IMR-90 (cell line): ENCODE results near the gene ZNF670. TPM values are rescaled to one million over a fixed set of nuclear protein-coding genes. Genes with fewer than 3 reads are reported as not detected.
"Not testable (repeated sequence)": the region's sequence is repeated elsewhere in the genome, so short reads cannot be mapped to it uniquely, and the experiment has no call there.

Source experiments
- ATAC-seq: fragments of 200-7000 bp; cut with Tn5 transposase; 2 replicates; pipeline ENCODE4 v1.9.1; 2020; ENCODE audit warnings: low read depth, mild to moderate bottlenecking, moderate library complexity
- BruUV-seq: library from RNA; stranded (reverse); fragments of 400-500 nt; replicated peaks from 2 replicates; lab custom pipeline; 2021; lab: Mats Ljungman, UMichigan
- CTCF ChIA-PET: fragments of 300-600 bp; formaldehyde crosslinking; extraction: SDS; loops from one replicate; lab custom pipeline; 2021; ENCODE audit warnings: antibody characterized with exemption; lab: Yijun Ruan, JAX
- POLR2A ChIA-PET: fragments of 300-600 bp; sonication (Branson Sonifier 250); formaldehyde crosslinking; loops from one replicate; lab custom pipeline; 2022; ENCODE audit warnings: antibody characterized with exemption; ENCODE audit not compliant: unreplicated experiment; lab: Charles Lee
- DNase-seq: peaks from one replicate; pipeline ENCODE4 v3.0.0; 2013
- H2AFZ ChIP-seq: replicated peaks from 2 replicates; pipeline ENCODE3; 2013; ENCODE audit warnings: low read length, mild to moderate bottlenecking; ENCODE audit not compliant: poor library complexity
- H2AK5ac ChIP-seq: 2 replicates; pipeline ENCODE4 v1.6.1; 2013; ENCODE audit warnings: low read depth, low read length, inconsistent platforms
- H2AK9ac ChIP-seq: replicated peaks from 2 replicates; pipeline ENCODE3; 2013; ENCODE audit warnings: mild to moderate bottlenecking, low read depth, low read length, moderate library complexity; ENCODE audit not compliant: poor library complexity
- H2BK120ac ChIP-seq: 2 replicates; pipeline ENCODE4 v1.6.1; 2013; ENCODE audit warnings: low read depth, low read length, inconsistent platforms
- H2BK15ac ChIP-seq: 3 replicates; pipeline ENCODE4 v1.6.1; 2013; ENCODE audit warnings: low read depth, low read length, inconsistent platforms
- H2BK20ac ChIP-seq: 2 replicates; pipeline ENCODE4 v1.6.1; 2013; ENCODE audit warnings: low read depth, mild to moderate bottlenecking, inconsistent platforms, low read length, moderate library complexity
- H2BK5ac ChIP-seq: 2 replicates; pipeline ENCODE4 v1.6.1; 2013; ENCODE audit warnings: mild to moderate bottlenecking, low read depth, low read length, inconsistent platforms; ENCODE audit not compliant: poor library complexity, severe bottlenecking
- H3K14ac ChIP-seq: replicated peaks from 2 replicates; pipeline ENCODE4 v1.6.1; 2013; ENCODE audit warnings: low read depth, low read length, inconsistent platforms
- H3K18ac ChIP-seq: 2 replicates; pipeline ENCODE4 v1.6.1; 2013; ENCODE audit warnings: low read depth, low read length, control low read depth
- H3K23ac ChIP-seq: 2 replicates; pipeline ENCODE4 v1.6.1; 2013; ENCODE audit warnings: low read depth, low read length, inconsistent platforms
- H3K27ac ChIP-seq: 2 replicates; pipeline ENCODE4 v1.5.1; 2013; ENCODE audit warnings: mild to moderate bottlenecking, control low read depth, low read length; ENCODE audit not compliant: insufficient read depth
- H3K27me3 ChIP-seq: 2 replicates; pipeline ENCODE4 v1.6.1; 2013; ENCODE audit warnings: low read length; ENCODE audit not compliant: control insufficient read depth, insufficient read depth
- H3K36me3 ChIP-seq: 2 replicates; pipeline ENCODE4 v1.6.1; 2013; ENCODE audit warnings: low read length, mixed read lengths; ENCODE audit not compliant: control insufficient read depth, insufficient read depth
- H3K4ac ChIP-seq: 2 replicates; pipeline ENCODE4 v1.6.1; 2013; ENCODE audit warnings: low read depth, low read length, inconsistent platforms
- H3K4me1 ChIP-seq: 2 replicates; pipeline ENCODE4 v1.6.1; 2013; ENCODE audit warnings: low read length, mixed read lengths; ENCODE audit not compliant: control insufficient read depth, insufficient read depth
- H3K4me2 ChIP-seq: 2 replicates; pipeline ENCODE4 v1.6.1; 2013; ENCODE audit warnings: low read depth, mild to moderate bottlenecking, control low read depth, low read length, moderate library complexity
- H3K4me3 ChIP-seq: 2 replicates; pipeline ENCODE4 v1.5.1; 2013; ENCODE audit warnings: low read depth, mild to moderate bottlenecking, control low read depth, low read length, moderate library complexity; ENCODE audit not compliant: insufficient read depth
- H3K56ac ChIP-seq: 2 replicates; pipeline ENCODE4 v1.6.1; 2013; ENCODE audit warnings: low read length, inconsistent platforms; ENCODE audit not compliant: insufficient read depth; ENCODE audit errors: extremely low read depth
- H3K79me1 ChIP-seq, 2 experiments: 2 replicates each; pipeline ENCODE4 v1.6.1; 2013; ENCODE audit warnings: low read length in 2 of 2, inconsistent platforms in 1 of 2, low read depth in 1 of 2
- H3K9ac ChIP-seq: 2 replicates; pipeline ENCODE4 v1.6.1; 2013; ENCODE audit warnings: low read depth, low read length, control low read depth
- H3K9me1 ChIP-seq: 2 replicates; pipeline ENCODE4 v1.6.1; 2013; ENCODE audit warnings: low read length, inconsistent platforms; ENCODE audit not compliant: insufficient read depth
- H3K9me3 ChIP-seq: 2 replicates; pipeline ENCODE4 v1.6.1; 2013; ENCODE audit warnings: low read length; ENCODE audit not compliant: control insufficient read depth, insufficient read depth
- H4K20me1 ChIP-seq: 2 replicates; pipeline ENCODE4 v1.6.1; 2013; ENCODE audit warnings: low read length, inconsistent platforms; ENCODE audit not compliant: insufficient read depth
- H4K5ac ChIP-seq: 2 replicates; pipeline ENCODE4 v1.6.1; 2013; ENCODE audit warnings: mild to moderate bottlenecking, low read depth, low read length, control low read depth
- H4K8ac ChIP-seq, 2 experiments: 2 replicates each; pipeline ENCODE4 v1.6.1; 2013; ENCODE audit warnings: low read depth in 2 of 2, low read length in 2 of 2, control low read depth in 1 of 2, inconsistent platforms in 1 of 2
- H4K91ac ChIP-seq: 2 replicates; pipeline ENCODE4 v1.6.1; 2013; ENCODE audit warnings: low read depth, low read length, inconsistent platforms; ENCODE audit not compliant: insufficient read depth
- BHLHE40 ChIP-seq: fragments of 150-350 bp; IDR thresholded peaks from 2 replicates; pipeline ENCODE4 v1.6.1; 2016; ENCODE audit warnings: mild to moderate bottlenecking, low read depth, low read length
- CTCF ChIP-seq: conservative IDR thresholded peaks from 2 replicates; pipeline ENCODE4 v1.5.1; 2012; ENCODE audit warnings: mild to moderate bottlenecking, low read depth, low read length, improper control_type of control experiment
- MAZ ChIP-seq: IDR thresholded peaks from 2 replicates; pipeline ENCODE4 v1.6.1; 2012; ENCODE audit warnings: low read depth, mild to moderate bottlenecking, low read length, improper control_type of control experiment, moderate library complexity, borderline replicate concordance
- WGBS, 2 experiments: methylation state at CpG; one replicate each; pipeline versions ENCODE4 v1.1.5 to v1.1.7; 2013; ENCODE audit warnings: missing lambda C conversion rate in 2 of 2; ENCODE audit not compliant: insufficient read length in 1 of 2; ENCODE audit errors: extremely low coverage in 2 of 2; 5-methylcytosine and 5-hydroxymethylcytosine counted together
- dilution Hi-C: fragments of 300-500 bp; cut with HindIII; formaldehyde crosslinking; loops from one replicate; pipeline ENCODE4 v1.14.3; 2018; ENCODE audit warnings: low sequenced_read_pairs; ENCODE audit not compliant: unreplicated experiment
- in situ Hi-C: fragments of 300-500 bp; cut with MboI; formaldehyde crosslinking; loops from 3 replicates; pipeline ENCODE4 v1.14.3; 2019; ENCODE audit warnings: low sequenced_read_pairs, inconsistent platforms, mixed read lengths
- intact Hi-C: fragments of 100-400 bp; cut with micrococcal nuclease; formaldehyde crosslinking; loops from 2 replicates; pipeline ENCODE4 v1.10.0; 2022
- polyA plus RNA-seq, 3 experiments: library from polyadenylated mRNA; depleted of rRNA; stranded (reverse); fragments of >200 nt; gene quantifications; 2 replicates each; pipeline ENCODE4 v1.2.3, GENCODE V29; 2012; ENCODE audit warnings: low replicate concordance in 1 of 3
- total RNA-seq: library from RNA; depleted of rRNA; stranded (reverse); fragments of >200 nt; gene quantifications from 2 replicates; pipeline ENCODE4 v1.2.3, GENCODE V29; 2012

The ZNF670 gene
- total and polyA plus RNA-seq, 2 of the 4 experiments (the other 2 are of a cell fraction): 1.8 to 4.5 TPM

GRCh38 chr1:247121382-247121781 lies 42.8 kb upstream of the ZNF670 start:
- ATAC-seq: no peak
- Histone ChIP-seq H3K4me2 (no peak overlapping the region), H2AK9ac (no peak overlapping the region), H4K5ac (no peak overlapping the region), H4K91ac (no peak overlapping the region), H3K14ac (no peak overlapping the region), H3K4me1 (no peaks in the 10 kb centered on the region), H3K4me3 (no peak overlapping the region), H2AFZ (no peak overlapping the region), H3K27ac (no peak overlapping the region), H3K9ac (no peak overlapping the region), H4K20me1 (no peaks in the 10 kb centered on the region), H3K9me1 (no peaks in the 10 kb centered on the region), H3K9me3 (no peaks in the 10 kb centered on the region), H3K27me3 (no peaks in the 10 kb centered on the region), H3K4ac (no peak overlapping the region), H3K56ac (no peak overlapping the region), H3K36me3 (no peaks in the 10 kb centered on the region), H3K23ac (no peak overlapping the region), H2BK120ac (no peak overlapping the region), H4K8ac (no peak overlapping the region), H2AK5ac (no peak overlapping the region), H2BK20ac (no peak overlapping the region), H3K18ac (no peak overlapping the region), H3K79me1 (no peaks in the 10 kb centered on the region), H2BK15ac (no peak overlapping the region), H2BK5ac (no peak overlapping the region)
- dilution Hi-C loops (no loop called here), in situ Hi-C loops (no loop called here), intact Hi-C loops (no loop called here)
- ChIA-PET CTCF (no interaction called here), POLR2A (no interaction called here)
- no CpG with 5 or more reads among the region's 6 CpGs for WGBS, 2 experiments
- TF ChIP-seq MAZ (no peak), CTCF (no peak), BHLHE40 (no peak)
- BruUV-seq: no TSS peak
- DNase-seq: no peak

GRCh38 chr1:247120408-247120668 lies 41.7 kb upstream of the ZNF670 start:
- dilution Hi-C loops, H2AK9ac ChIP-seq, H3K4me2 ChIP-seq, H3K23ac ChIP-seq, H2AK5ac ChIP-seq, H2BK15ac ChIP-seq, H3K79me1 ChIP-seq, ATAC-seq, H3K4me1 ChIP-seq, H4K91ac ChIP-seq, BruUV-seq, H3K9ac ChIP-seq, H3K4ac ChIP-seq, H4K20me1 ChIP-seq, H4K8ac ChIP-seq, H3K36me3 ChIP-seq, H2AFZ ChIP-seq, H4K5ac ChIP-seq, H3K56ac ChIP-seq, in situ Hi-C loops, CTCF ChIA-PET, H3K27ac ChIP-seq, H2BK5ac ChIP-seq, POLR2A ChIA-PET, intact Hi-C loops, H2BK20ac ChIP-seq, H3K9me3 ChIP-seq, H3K18ac ChIP-seq, DNase-seq, H3K14ac ChIP-seq, H3K4me3 ChIP-seq, H3K27me3 ChIP-seq, H3K9me1 ChIP-seq, H2BK120ac ChIP-seq: not testable (repeated sequence)
- 100% methylated on average over 1 of the region's 4 CpGs; no CpG with 5 or more reads in 1 of the 2 experiments for WGBS, 2 experiments
